Fibroblast of gingiva (primary cell): ENCODE data around the gene SLC49A3.
"Not testable (repeated sequence)": the region's sequence is repeated elsewhere in the genome, so short reads cannot be mapped to it uniquely, and the experiment has no call there.

Source experiments
- DNase-seq: peaks from one replicate; pipeline ENCODE4 v3.0.0-alpha.2; 2011; ENCODE audit warnings: low read depth

SLC49A3 gene

GRCh38 chr4:721261-722168 is 32.6 kb upstream of the SLC49A3 start:
- no peak for DNase-seq

- no peak for DNase-seq
Measured at GRCh38 chr4:720111-720860, 31.3 kb upstream of the SLC49A3 start.

DNA sequence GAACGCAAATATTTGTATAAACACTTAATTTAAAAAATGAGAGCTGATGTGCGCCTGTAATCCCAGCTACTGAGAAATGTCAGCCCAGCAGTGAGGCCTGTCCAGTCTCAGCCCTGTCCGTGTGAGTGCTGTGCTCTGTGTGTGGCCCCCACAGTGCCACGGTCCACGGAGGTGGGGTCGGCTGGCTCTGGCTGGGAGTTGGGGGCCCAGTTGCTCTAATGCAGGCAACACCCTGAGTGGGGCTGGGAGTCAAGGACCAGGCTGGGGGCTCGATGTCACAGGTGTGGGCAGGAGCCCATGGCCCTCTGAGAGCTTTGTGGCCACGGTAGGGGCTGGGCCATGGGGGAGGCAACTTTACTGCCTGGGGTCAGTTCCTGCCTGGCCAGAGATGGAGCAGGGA is 29.5 kb upstream of the SLC49A3 start:
- DNase-seq, result no peak

GRCh38 chr4:717601-718320 is 28.8 kb upstream of the SLC49A3 start:
- DNase-seq, result no peak

DNA sequence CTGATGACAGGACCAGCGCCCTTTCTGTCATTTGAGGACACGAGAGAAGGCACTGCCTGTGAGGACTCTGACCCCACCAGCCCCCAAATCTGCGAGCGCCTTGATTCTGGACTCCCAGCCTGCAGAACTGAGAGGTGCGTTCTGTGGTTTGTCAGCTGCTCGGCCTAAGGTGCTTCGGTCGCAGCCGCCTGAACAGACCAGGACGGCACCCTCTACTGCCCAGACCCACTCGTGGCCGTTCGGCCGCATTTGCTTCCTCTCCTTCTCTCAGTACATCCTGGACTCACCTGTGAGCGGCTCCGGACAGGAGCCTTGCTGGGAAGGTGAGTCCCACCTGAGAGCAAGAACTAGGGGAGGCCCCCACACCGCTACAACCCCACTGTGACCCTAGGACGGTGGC is 25.1 kb upstream of the SLC49A3 start:
- DNase-seq, result no peak

DNA sequence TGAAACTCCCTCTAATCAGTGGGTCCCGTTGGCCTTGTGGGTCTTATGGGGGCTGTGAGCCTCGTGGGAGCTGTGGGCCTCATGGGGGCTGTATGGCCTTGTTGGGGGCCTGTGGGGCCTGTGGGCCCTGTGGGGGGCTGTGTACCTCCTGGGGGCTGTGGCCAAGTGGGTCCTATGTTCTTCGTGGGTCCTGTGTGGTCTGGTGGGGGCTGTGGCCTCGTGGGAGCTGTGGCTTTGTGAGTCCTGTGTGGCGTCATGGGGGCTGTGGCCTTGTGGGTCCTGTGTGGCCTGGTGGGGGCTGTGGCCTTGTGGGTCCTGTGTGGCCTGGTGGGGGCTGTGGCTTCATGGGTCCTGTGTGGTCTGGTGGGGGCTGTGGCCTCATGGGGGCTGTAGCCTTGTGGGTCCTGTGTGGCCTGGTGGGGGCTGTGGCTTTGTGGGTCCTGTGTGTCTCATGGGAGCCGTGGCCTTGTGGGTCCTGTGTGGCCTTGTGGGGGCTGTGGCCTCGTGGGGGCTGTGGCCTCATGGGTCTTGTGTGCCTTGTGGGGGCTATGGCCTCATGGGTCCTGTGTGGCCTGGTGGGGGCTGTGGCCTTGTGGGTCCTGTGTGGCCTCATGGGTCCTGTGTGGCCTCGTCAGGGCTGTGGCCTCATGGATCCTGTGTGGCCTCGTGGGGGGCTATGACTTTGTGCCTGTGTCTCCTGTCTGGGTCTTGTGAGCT is 24.1 kb upstream of the SLC49A3 start:
- no peak for DNase-seq

GRCh38 chr4:712093-712492 is 23.1 kb upstream of the SLC49A3 start:
- no peak for DNase-seq

- no peak for DNase-seq
Measured at GRCh38 chr4:710916-711315, 22.0 kb upstream of the SLC49A3 start.

GRCh38 chr4:710116-710515 is 21.2 kb upstream of the SLC49A3 start:
- no peak for DNase-seq

GRCh38 chr4:709348-709747 is 20.4 kb upstream of the SLC49A3 start:
- no peak for DNase-seq

DNA sequence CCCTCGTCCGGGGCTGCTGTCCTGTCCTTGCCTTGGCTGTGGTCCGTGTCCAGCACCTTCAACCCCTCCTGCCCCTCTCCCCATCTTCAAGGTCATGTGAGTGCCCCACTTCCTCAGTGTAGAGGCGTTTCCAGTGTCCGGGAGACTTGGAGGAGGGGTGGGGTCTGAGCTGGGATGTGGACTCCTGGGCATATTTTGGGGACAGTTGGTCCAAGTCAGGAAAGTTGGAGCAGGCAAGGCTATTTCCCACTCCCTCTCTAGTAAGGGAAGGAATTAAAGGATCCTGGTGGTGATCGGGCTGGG is 19.6 kb upstream of the SLC49A3 start:
- no peak for DNase-seq

DNA sequence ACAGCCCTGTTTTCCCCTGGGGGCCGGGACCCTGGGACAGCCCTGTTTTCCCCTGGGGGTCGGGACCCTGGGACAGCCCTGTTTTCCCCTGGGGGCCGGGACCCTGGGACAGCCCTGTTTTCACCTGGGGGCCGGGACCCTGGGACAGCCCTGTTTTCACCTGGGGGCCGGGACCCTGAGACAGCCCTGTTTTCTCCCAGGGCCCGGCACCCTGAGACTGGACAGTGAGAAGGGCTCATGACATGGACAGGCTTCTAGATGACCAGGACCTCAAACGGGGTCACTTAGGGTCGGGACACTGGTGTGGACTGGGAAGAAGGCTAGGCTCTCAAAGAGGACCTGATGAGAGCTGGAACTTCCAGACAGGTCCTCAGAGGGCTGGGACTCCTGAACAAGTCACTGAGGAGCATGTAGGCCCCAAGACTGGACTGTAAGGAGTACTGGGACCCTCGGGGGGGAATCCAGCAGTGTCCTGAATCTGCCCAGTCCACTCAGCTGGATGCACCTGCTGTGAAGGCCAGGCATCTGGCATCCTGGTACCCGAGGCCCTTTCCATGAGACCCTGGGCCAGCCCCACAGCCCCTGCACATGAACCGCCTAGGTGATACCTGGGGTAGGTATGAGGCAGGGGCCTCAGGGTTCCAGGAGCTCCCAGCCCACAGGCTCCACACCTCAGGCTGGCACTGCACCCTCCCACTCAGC is 19.1 kb upstream of the SLC49A3 start:
- no peak for DNase-seq

DNA sequence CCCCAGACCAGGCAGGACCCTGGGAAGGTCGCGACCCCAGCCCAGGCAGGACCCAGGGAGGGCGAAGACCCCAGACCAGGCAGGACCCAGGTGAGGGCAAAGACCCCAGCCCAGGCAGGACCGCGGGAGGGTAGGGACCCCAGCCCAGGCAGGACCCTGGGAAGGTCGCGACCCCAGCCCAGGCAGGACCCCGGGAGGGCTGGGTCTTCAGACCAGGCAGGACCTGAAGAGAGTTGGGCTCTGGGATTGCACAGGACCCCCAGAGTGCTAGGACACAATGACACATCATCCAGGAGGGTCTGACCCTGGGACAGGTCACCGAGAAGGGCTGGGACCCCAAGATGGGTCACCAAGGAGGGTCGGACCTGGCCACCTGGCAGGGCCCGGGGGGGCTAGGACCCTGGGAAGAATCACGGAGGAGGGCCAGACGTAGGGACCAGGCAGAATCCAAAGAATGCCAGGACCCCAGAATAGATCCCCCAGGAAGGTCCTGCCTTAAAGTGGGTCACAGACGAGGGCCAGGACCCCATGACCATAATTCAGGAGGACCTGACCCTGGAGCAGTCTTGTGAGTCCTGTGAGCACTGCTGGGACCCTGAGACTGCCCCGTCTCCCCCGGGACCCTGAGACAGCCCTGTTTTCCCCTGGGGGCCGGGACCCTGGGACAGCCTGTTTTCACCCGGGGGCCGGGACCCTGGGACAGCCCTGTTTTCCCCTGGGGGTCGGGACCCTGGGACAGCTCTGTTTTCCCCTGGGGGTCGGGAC is 18.1 kb upstream of the SLC49A3 start:
- DNase-seq, result no peak

DNA sequence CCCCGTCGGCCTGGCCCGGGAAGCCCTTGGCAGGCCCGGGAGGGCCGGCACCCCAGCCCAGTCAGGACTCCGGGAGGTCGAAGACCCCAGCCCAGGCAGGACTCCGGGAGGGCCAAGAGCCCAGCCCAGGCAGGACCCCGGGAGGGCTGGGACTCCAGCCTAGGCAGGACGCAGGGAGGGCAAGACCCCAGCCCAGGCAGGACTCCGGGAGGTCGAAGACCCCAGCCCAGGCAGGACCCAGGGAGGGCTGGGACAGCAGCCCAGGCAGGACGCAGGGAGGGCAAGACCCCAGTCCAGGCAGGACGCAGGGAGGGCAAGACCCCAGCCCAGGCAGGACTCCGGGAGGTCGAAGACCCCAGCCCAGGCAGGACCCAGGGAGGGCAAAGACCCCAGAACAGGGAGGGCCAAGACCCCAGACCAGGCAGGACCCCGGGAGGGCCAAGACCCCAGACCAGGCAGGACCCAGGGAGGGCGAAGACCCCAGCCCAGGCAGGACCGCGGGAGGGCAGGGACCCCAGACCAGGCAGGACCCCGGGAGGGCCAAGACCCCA is 17.2 kb upstream of the SLC49A3 start:
- not testable (repeated sequence) for DNase-seq

GRCh38 chr4:705278-706082 is 16.5 kb upstream of the SLC49A3 start, which contains the start of gene PCGF3:
TSS of gene PCGF3 (plus strand) at chr4:705832. CDS start at chr4:733681, 27,849 bp downstream.
- DNase-seq, result peak; percentile 94

DNA sequence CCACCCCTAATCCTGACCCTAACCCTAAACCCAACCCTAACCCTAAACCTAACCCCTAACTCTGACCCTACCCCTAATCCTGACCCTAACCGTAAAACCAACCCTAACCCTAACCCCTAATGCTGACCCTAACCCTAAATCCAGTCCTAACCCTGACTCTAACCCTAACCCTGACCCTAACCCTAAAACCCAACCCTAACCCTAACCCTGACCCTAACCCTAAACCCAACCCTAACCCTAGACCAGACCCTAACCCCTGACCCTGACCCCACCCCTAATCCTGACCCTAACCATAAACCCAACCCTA is 16.0 kb upstream of the SLC49A3 start:
- no peak for DNase-seq

GRCh38 chr4:704198-704891 is 15.4 kb upstream of the SLC49A3 start:
- DNase-seq, result no peak

- DNase-seq, result no peak
Measured at GRCh38 chr4:703336-704197, 14.6 kb upstream of the SLC49A3 start.
